SKM-1 (cell line): Measurements from ENCODE around the gene TMEM183A.

ENCODE experiments used
- DNase-seq: peaks from one replicate; lab custom pipeline; 2025; ENCODE audit not compliant: unreplicated experiment; lab: John Stamatoyannopoulos, UW

TMEM183A gene

DNA sequence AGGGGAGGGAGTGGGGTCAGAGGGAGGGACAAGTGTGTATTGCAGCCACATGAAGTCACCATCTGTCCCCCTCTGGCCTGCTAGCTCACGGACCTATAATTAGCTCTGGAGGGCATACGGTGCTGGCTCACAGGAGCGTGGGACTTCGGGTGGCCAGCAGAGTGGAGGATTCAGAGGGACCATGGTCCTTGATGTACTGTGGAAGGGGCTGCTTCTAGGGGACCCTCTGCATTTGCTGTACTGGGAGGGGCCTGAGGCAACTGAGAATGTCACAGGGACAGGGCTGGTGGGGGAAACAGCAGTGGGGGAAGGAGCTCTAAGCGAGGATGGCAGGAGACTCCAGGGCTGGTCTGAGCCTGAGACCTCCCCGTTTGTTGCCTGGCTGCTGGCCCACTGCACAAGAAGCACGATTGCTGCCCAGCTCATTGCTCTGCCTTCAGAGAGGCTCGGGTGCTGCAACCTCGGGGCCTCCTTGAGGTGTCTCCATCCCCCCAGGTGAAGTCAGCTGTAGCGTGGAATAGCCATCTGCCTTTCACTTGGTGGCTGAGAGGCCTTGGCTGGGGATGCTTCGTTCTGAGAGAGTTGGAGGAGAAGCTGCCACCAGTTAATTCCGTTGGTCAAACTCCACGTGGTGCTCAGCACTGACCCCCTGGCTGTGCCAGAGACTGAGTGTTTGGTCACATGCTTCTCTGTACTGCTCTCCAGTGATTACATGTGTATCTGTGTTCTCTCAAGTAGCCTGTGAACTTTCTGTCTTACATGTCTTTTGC, 21.8 kb downstream of the TMEM183A start:
- no peak for DNase-seq

- no peak for DNase-seq
Measured at GRCh38 chr1:203031467-203031866, 24.3 kb downstream of the TMEM183A start.

DNA sequence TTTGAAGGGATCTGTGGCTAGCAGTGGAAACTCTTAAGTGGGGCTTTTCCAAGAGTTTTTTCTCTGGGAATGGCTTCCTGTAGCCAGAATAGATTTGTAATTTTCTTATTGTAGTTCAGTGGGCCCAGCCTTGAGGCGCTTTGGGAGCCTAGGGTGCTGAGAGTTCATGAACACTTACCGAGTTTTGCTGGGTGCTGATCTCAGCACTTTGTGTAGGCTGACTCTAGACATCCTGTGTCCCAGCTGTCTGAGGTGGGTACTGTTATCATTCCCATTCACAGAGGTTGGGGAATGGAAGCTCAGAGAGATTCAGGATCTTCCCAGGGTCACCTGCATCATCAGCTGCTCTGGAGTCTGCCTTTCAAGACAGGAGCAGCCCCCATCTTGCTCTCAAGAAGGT, 26.1 kb downstream of the TMEM183A start:
- no peak for DNase-seq

DNA sequence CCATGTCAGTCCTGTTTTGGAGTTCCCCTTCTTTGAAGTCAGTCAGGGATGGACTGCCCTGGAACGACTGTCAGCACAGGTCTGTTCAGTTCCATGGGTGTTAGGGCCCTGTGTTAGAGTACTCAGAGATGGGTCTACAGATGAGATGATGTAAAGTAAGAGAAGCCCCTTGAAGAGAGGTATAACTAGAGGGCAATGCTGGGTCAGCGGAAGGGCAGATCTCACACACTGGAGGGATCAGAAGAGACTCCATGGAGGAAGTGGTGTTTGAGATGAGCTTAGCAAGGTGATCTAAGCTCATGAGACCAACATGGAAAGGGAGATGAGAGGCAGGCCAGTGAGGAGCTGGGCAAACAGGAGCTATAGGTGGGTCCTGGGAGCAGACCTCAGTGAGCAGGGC, 26.7 kb downstream of the TMEM183A start:
- DNase-seq = no peak

DNA sequence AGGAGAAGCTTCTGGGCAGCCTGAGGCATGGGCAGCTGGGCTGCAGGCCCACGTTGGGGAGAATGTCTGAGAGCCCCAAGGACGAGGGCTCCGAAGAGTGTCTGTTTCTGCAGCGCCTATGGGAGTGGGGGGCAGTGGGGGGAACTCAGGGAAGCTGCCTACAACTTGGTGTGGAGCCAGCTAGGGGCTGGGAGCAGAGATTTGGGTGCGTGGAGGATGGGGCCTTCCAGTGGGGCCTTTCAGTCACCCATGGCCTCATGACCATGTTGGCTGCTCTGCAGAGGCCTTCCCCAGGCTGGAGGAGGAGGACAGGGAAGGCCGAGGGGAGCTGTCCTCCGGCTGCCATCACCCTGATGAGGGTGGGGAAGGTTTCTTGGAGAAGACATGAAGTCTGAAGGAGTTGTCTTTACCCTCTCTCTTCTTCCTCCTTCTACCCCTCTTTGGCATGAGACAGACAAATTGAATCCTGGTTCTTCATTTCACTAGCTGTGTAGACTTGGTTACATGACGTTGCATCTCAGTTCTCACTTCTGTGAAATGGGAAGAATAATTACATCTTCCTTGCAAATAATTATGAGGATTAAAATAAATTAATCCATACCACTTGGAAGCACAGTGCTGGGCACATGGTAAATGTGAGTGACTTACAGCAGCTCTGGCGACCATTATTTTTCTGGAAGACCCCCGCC, 27.4 kb downstream of the TMEM183A start:
- no peak for DNase-seq

GRCh38 chr1:203035111-203036000, 28.2 kb downstream of the TMEM183A start:
- DNase-seq = no peak

DNA sequence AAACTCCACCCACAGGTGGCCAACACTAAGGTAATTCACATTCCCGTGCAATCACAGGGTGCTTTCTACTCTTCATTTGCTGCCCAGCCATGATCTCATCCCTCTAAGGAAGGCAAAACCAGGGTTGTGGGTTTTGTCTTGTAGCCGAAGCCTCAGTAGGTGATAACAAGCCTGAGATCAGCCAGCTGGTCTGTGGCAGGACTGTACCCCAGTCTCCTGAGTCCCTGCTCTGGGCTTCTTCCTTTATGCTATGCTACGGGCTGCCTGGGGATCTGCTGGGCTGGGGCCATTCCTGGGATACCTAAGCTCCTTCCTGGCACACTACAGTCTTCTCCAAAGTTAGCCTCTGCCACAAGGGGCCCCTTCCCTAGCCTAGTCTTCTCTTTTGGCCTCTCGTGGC, 29.0 kb downstream of the TMEM183A start:
- no peak for DNase-seq

- no peak for DNase-seq
Measured at GRCh38 chr1:203036537-203036936, 29.4 kb downstream of the TMEM183A start.

DNA sequence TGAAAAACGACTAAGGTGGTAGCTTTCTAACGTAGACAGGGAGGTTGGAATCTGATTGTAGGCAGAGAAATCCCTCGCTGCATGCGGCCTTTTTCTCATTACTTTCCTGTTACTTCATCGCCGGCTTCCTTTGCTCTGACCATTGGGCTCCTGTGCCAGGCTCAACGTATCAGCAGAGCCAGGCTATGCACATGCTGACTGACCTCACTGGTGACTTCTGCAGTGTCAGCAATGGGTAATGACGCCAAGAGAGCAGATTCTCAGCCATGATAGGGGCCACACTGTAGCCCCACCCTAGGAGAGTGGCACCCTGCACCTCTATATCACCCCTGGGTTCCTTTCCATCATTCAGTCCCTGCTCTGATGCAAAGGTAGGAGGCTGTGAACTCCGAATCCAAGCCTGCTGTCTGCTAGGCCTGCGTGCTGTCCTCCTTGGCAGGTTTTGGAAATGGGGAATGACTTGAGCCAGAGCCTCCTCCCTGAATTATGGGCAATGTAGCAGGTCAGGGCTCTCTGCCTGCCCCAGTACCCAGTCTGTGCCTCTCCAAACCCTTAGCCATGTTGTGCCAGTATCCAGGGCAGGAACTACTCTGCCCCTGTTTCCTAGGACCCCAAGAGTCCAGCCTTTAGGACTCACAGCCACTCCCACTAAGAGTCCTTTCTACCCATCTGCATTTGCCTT, 30.5 kb downstream of the TMEM183A start:
- DNase-seq = no peak

DNA sequence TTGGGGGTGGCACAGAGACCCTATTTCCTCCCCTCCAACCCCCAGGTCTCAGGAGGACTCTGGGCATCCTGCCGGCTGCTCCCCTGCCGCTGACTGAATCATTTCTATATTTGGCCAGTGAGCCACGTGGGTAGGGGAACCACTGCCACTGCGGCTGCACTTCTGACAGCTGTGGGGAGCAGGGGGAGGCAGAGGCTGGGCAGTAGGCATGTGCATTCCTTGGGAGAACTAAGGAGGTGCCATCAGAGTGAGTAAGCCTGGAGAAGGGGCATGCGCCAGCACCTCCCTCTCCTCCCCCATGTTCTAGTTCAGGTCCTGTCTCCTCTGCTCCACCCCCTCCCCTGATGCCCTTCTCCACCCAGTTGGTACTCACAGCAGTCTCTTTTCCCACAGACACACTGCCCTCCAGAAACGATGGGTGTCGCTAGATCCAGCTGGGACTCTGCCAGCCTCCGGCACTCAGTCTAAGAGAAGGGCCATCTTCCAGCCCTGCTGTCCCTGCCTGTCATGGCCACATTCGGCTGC, 31.1 kb downstream of the TMEM183A start:
- no peak for DNase-seq

GRCh38 chr1:203038891-203039608, 31.9 kb downstream of the TMEM183A start:
- DNase-seq = peak; percentile 93

- peak; percentile 32 for DNase-seq
Measured at GRCh38 chr1:203039609-203040512, 32.7 kb downstream of the TMEM183A start.

- no peak for DNase-seq
Measured at GRCh38 chr1:203040513-203041275, 33.5 kb downstream of the TMEM183A start.

- no peak for DNase-seq
Measured at GRCh38 chr1:203041351-203041932, 34.3 kb downstream of the TMEM183A start.

DNA sequence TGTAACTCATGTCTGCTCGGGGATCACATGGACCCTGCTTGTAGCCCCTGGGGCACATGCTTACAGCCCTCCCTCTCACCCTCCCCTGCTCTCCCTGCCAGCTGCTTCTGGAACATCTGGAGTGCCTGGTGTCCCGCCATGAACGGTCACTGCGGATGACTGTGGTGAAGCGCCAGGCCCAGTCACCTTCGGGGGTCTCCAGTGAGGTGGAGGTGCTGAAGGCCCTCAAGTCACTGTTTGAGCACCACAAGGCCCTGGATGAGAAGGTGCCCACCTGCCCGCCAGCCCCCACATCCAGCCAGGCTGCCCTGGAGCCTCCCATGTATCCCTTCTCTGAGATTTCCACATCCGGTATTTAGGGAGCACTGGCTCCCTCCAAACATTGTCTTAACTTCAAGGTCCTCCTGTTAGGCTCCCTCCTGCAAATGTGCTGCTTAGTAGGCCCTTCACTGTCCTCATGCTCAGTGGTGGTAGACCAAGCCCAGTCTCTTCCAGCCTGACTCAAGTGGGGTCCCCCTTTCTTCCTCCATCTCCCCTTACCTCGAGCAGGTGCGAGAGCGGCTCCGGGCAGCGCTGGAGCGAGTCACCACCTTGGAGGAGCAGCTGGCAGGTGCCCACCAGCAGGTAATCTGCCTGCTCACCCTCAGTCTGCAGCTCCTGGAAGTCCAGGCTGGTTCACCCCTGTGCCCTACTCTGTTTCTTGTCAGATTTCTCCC, 36.8 kb downstream of the TMEM183A start:
- DNase-seq = no peak

DNA sequence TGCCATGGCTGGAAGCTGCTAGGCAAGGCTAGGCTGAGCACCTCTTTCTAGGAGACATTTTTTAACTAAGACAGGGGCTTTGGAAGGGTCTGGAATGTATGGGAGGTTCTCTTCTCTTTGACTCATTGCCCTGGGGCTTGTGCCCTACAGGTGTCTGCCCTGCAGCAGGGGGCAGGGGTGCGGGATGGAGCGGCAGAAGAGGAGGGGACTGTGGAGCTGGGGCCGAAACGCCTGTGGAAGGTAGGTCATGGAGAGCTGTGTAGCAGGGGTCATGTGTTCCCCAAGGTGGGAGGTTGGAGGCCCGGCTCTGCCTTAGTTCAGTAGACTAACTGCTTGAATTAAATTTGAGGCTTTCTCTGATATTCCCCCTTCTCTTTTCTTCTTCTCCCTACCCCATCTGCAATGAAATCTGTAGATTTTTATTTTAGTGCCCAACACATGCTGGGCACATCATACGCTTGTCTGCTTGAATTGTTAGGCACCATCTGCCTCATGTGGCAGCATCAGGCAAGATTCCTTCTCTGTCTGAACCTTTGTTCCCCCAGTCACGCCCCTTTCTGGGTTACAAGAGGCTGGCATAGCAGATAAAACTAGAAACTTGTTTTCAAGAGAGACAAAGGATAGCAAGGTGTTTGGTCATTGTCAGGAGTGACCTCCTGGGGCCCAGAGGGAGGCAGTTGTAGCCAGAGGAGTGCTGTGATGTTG, 37.5 kb downstream of the TMEM183A start:
- DNase-seq = no peak

- no peak for DNase-seq
Measured at GRCh38 chr1:203045336-203045735, 38.2 kb downstream of the TMEM183A start.
